H1 (cell line): Measurements from ENCODE around the gene MAGI1. TPM values are rescaled to one million over a fixed set of nuclear protein-coding genes. Genes with fewer than 3 reads are reported as not detected.

Experiments
- CTCF ChIA-PET: fragments of 300-600 bp; sonication (Branson Sonifier 250); formaldehyde crosslinking; loops from one replicate; lab custom pipeline; 2021; ENCODE audit not compliant: partially characterized antibody; lab: Charles Lee
- POLR2A ChIA-PET: fragments of 300-600 bp; sonication (Branson Sonifier 250); formaldehyde crosslinking; loops from one replicate; lab custom pipeline; 2021; ENCODE audit warnings: inconsistent platforms; ENCODE audit not compliant: partially characterized antibody; lab: Charles Lee
- DNase-seq, 2 experiments: peaks; one replicate each; pipeline versions ENCODE4 v3.0.0 to v3.0.0-alpha.2; 2010 to 2022; ENCODE audit warnings: low spot score in 2 of 2, low read depth in 1 of 2, mixed read lengths in 1 of 2
- FAIRE-seq: peaks from 2 replicates; lab custom pipeline; 2011; peaks lifted over from hg19 to GRCh38; lab: Jason Lieb, UNC
- H2AFZ ChIP-seq: 2 replicates; pipeline ENCODE4 v1.8.1; 2012; ENCODE audit warnings: low read length, inconsistent platforms
- H2AK5ac ChIP-seq: 2 replicates; pipeline ENCODE4 v1.6.1; 2013; ENCODE audit warnings: low read depth, low read length
- H2BK120ac ChIP-seq: replicated peaks from 2 replicates; pipeline ENCODE3; 2013; ENCODE audit warnings: low read depth, low read length, inconsistent platforms
- H2BK12ac ChIP-seq: 2 replicates; pipeline ENCODE4 v1.6.1; 2013; ENCODE audit warnings: low read depth, low read length
- H2BK15ac ChIP-seq: 2 replicates; pipeline ENCODE4 v1.6.1; 2013; ENCODE audit warnings: low read length
- H2BK20ac ChIP-seq: 2 replicates; pipeline ENCODE4 v1.6.1; 2013; ENCODE audit warnings: low read length
- H2BK5ac ChIP-seq: 2 replicates; pipeline ENCODE4 v1.6.1; 2013; ENCODE audit warnings: low read depth, low read length
- H3K14ac ChIP-seq: 2 replicates; pipeline ENCODE4 v1.6.1; 2013; ENCODE audit warnings: inconsistent platforms; ENCODE audit not compliant: insufficient read length
- H3K18ac ChIP-seq: 2 replicates; pipeline ENCODE4 v1.6.1; 2013; ENCODE audit warnings: low read length; ENCODE audit errors: extremely low read depth
- H3K23ac ChIP-seq: 2 replicates; pipeline ENCODE4 v1.6.1; 2013; ENCODE audit warnings: inconsistent platforms; ENCODE audit not compliant: insufficient read length
- H3K23me2 ChIP-seq: 2 replicates; pipeline ENCODE4 v1.6.1; 2013; ENCODE audit warnings: low read depth, low read length
- H3K27ac ChIP-seq: 2 replicates; pipeline ENCODE4 v1.6.1; 2011; ENCODE audit warnings: low read depth, low read length, inconsistent platforms
- H3K27me3 ChIP-seq, 4 experiments: replicated peaks in 1 of 4; 1 replicate in 1 of 4; 2 replicates in 3 of 4; pipeline versions ENCODE4 v1.6.1 to v1.8.1; 2011 to 2013; ENCODE audit warnings: low read length in 3 of 4, mild to moderate bottlenecking in 3 of 4, inconsistent platforms in 2 of 4, mixed read lengths in 2 of 4, moderate library complexity in 1 of 4; ENCODE audit not compliant: control insufficient read depth in 3 of 4, insufficient read depth in 3 of 4; ENCODE audit errors: extremely low read depth in 1 of 4
- H3K36me3 ChIP-seq, 4 experiments: 2 replicates each; pipeline versions ENCODE4 v1.6.1 to v1.8.1; 2011 to 2013; ENCODE audit warnings: mild to moderate bottlenecking in 4 of 4, low read length in 3 of 4, moderate library complexity in 2 of 4, control low read depth in 1 of 4, inconsistent platforms in 1 of 4; ENCODE audit not compliant: insufficient read depth in 4 of 4, control insufficient read depth in 2 of 4
- H3K4ac ChIP-seq: replicated peaks from 2 replicates; pipeline ENCODE3; 2013; ENCODE audit warnings: low read length, low read depth, mixed read lengths, inconsistent platforms; ENCODE audit not compliant: insufficient read length
- H3K4me1 ChIP-seq, 4 experiments: replicated peaks in 1 of 4; 1 replicate in 1 of 4; 2 replicates in 3 of 4; pipeline versions ENCODE4 v1.6.1 to v1.8.1; 2011 to 2013; ENCODE audit warnings: low read length in 3 of 4, inconsistent platforms in 2 of 4, mixed read lengths in 1 of 4; ENCODE audit not compliant: insufficient read depth in 4 of 4, control insufficient read depth in 3 of 4
- H3K4me2 ChIP-seq, 2 experiments: 2 replicates each; pipeline versions ENCODE4 v1.6.1 to v1.8.1; 2011 to 2013; ENCODE audit warnings: low read depth in 2 of 2, low read length in 2 of 2, control low read depth in 1 of 2, inconsistent platforms in 1 of 2, mild to moderate bottlenecking in 1 of 2; ENCODE audit not compliant: insufficient read depth in 1 of 2
- H3K4me3 ChIP-seq, 4 experiments: fragments of 200-600, 300-600 bp in 1 of 4; sonication (generic), shearing (Covaris generic), sonication (Bioruptor Twin) in 1 of 4; 2 replicates each; pipeline versions ENCODE4 v1.5.1 to v1.8.1; 2011 to 2016; ENCODE audit warnings: low read length in 4 of 4, low read depth in 3 of 4, control low read depth in 2 of 4, inconsistent platforms in 2 of 4, mild to moderate bottlenecking in 2 of 4, mixed read lengths in 1 of 4, moderate library complexity in 1 of 4; ENCODE audit not compliant: insufficient read depth in 2 of 4; ENCODE audit errors: extremely low read depth in 1 of 4
- H3K56ac ChIP-seq: replicated peaks from 2 replicates; pipeline ENCODE3; 2013; ENCODE audit warnings: low read depth, mild to moderate bottlenecking, mixed read lengths, low read length, inconsistent platforms; ENCODE audit not compliant: insufficient read length
- H3K79me1 ChIP-seq: 2 replicates; pipeline ENCODE4 v1.6.1; 2013; ENCODE audit warnings: low read depth, low read length, control low read depth
- H3K79me2 ChIP-seq, 2 experiments: 2 replicates each; pipeline versions ENCODE4 v1.6.1 to v1.8.1; 2012 to 2013; ENCODE audit warnings: low read length in 2 of 2, mild to moderate bottlenecking in 2 of 2, inconsistent platforms in 1 of 2; ENCODE audit not compliant: insufficient read depth in 2 of 2, control insufficient read depth in 1 of 2
- H3K9ac ChIP-seq, 4 experiments: replicated peaks in 1 of 4; 1 replicate in 1 of 4; 2 replicates in 3 of 4; pipeline versions ENCODE4 v1.6.1 to v1.8.1; 2011 to 2013; ENCODE audit warnings: low read depth in 3 of 4, low read length in 3 of 4, control low read depth in 2 of 4, mild to moderate bottlenecking in 2 of 4, moderate library complexity in 2 of 4, inconsistent platforms in 1 of 4; ENCODE audit errors: extremely low read depth in 1 of 4
- H3K9me3 ChIP-seq, 2 experiments: 2 replicates each; pipeline versions ENCODE4 v1.6.1 to v1.8.1; 2012 to 2013; ENCODE audit warnings: mild to moderate bottlenecking in 2 of 2, moderate library complexity in 2 of 2, control low read depth in 1 of 2, inconsistent platforms in 1 of 2, low read depth in 1 of 2, low read length in 1 of 2, mixed read lengths in 1 of 2; ENCODE audit not compliant: insufficient read depth in 2 of 2
- H4K20me1 ChIP-seq, 2 experiments: replicated peaks in 1 of 2; 2 replicates each; pipeline versions ENCODE3 to v1.8.1; 2011 to 2013; ENCODE audit warnings: inconsistent platforms in 2 of 2, low read length in 2 of 2, mild to moderate bottlenecking in 1 of 2; ENCODE audit not compliant: insufficient read depth in 2 of 2, control insufficient read depth in 1 of 2
- H4K5ac ChIP-seq: 2 replicates; pipeline ENCODE4 v1.6.1; 2013; ENCODE audit warnings: low read length, low read depth, mixed read lengths, inconsistent platforms; ENCODE audit not compliant: insufficient read length
- H4K8ac ChIP-seq: 2 replicates; pipeline ENCODE4 v1.8.0; 2013; ENCODE audit warnings: mild to moderate bottlenecking, moderate library complexity, low read length, inconsistent platforms; ENCODE audit not compliant: insufficient read depth; ENCODE audit errors: extremely low read depth
- H4K91ac ChIP-seq: replicated peaks from 2 replicates; pipeline ENCODE3; 2013; ENCODE audit warnings: low read length, mixed read lengths, inconsistent platforms; ENCODE audit not compliant: insufficient read length
- CBX8 ChIP-seq: fragments of 300-800, 300-1000 bp; sonication (generic); IDR thresholded peaks from 2 replicates; pipeline ENCODE4 v1.7.1; 2016; ENCODE audit warnings: low read depth, low read length, borderline replicate concordance
- CREB1 ChIP-seq: IDR thresholded peaks from 2 replicates; pipeline ENCODE4 v1.6.1; 2012; ENCODE audit warnings: inconsistent platforms
- EGR1 ChIP-seq: IDR thresholded peaks from 2 replicates; pipeline ENCODE4 v1.6.1; 2011; ENCODE audit warnings: low read depth, low read length, borderline replicate concordance
- EP300 ChIP-seq, 2 experiments: IDR thresholded peaks; 1 replicate in 1 of 2; 2 replicates in 1 of 2; pipeline ENCODE4 v1.6.1; 2011 to 2012; ENCODE audit warnings: low read depth in 2 of 2, low read length in 2 of 2, mild to moderate bottlenecking in 2 of 2, borderline replicate concordance in 1 of 2, inconsistent platforms in 1 of 2, moderate library complexity in 1 of 2
- EZH2 ChIP-seq: fragments of 200-600 bp; sonication (generic); IDR thresholded peaks from 2 replicates; pipeline ENCODE4 v1.7.1; 2012; ENCODE audit warnings: low read depth, mild to moderate bottlenecking, moderate library complexity, low read length, inconsistent platforms; ENCODE audit not compliant: severe bottlenecking
- POLR2A ChIP-seq, 2 experiments: IDR thresholded peaks; 1 replicate in 1 of 2; 2 replicates in 1 of 2; pipeline ENCODE4 v1.6.1; 2011; ENCODE audit warnings: low read depth in 2 of 2, low read length in 2 of 2, mild to moderate bottlenecking in 2 of 2; ENCODE audit errors: control extremely low read depth in 1 of 2
- SIRT6 ChIP-seq: IDR thresholded peaks from one replicate; pipeline ENCODE4 v1.7.1; 2012; ENCODE audit warnings: low read length, inconsistent platforms
- SIX5 ChIP-seq: IDR thresholded peaks from 2 replicates; pipeline ENCODE4 v1.6.1; 2011; ENCODE audit warnings: mild to moderate bottlenecking, low read depth, low read length
- SP4 ChIP-seq: IDR thresholded peaks from 2 replicates; pipeline ENCODE4 v1.6.1; 2012; ENCODE audit warnings: low read length, inconsistent platforms
- SRF ChIP-seq: IDR thresholded peaks from 2 replicates; pipeline ENCODE4 v1.6.1; 2011; ENCODE audit warnings: mild to moderate bottlenecking, low read depth, low read length, moderate library complexity
- SUZ12 ChIP-seq: fragments of 200-600 bp; sonication (generic); IDR thresholded peaks from 2 replicates; pipeline ENCODE4 v1.6.1; 2012; ENCODE audit warnings: mild to moderate bottlenecking, inconsistent platforms, low read length, moderate library complexity, mixed read lengths
- TAF1 ChIP-seq: IDR thresholded peaks from 2 replicates; pipeline ENCODE4 v1.6.1; 2011; ENCODE audit warnings: mild to moderate bottlenecking, low read depth, low read length
- TCF12 ChIP-seq: IDR thresholded peaks from 2 replicates; pipeline ENCODE4 v1.6.1; 2011; ENCODE audit warnings: low read depth, mild to moderate bottlenecking, low read length
- WGBS, 2 experiments: shearing (Covaris generic) in 1 of 2; methylation state at CpG; one replicate each; pipeline versions ENCODE4 v1.1.6 to v1.1.7; 2013 to 2015; ENCODE audit warnings: low lambda C conversion rate in 2 of 2, mixed read lengths in 2 of 2, inconsistent platforms in 1 of 2, low coverage in 1 of 2, missing lambda C conversion rate in 1 of 2; ENCODE audit not compliant: insufficient replicate concordance in 2 of 2, insufficient coverage in 1 of 2, insufficient read length in 1 of 2; ENCODE audit errors: extremely low coverage in 1 of 2, missing lambda C conversion rate in 1 of 2; 5-methylcytosine and 5-hydroxymethylcytosine counted together
- polyA plus RNA-seq, 7 experiments: library from polyadenylated mRNA; depleted of rRNA in 3 of 7; stranded (reverse) in 5 of 7; unstranded in 2 of 7; fragments of >200 nt in 5 of 7; fragments of 200-250 nt in 2 of 7; gene quantifications; 1 replicate in 5 of 7; 2 replicates in 1 of 7; 4 replicates in 1 of 7; pipeline versions ENCODE4 v1.2.1 to v1.2.3, GENCODE V29; 2011 to 2013; ENCODE audit warnings: missing spikeins in 2 of 7, mixed read lengths in 2 of 7
- total RNA-seq: library from RNA; stranded (reverse); fragmentation: NEBNext Ultra II Directional; extraction: Animal tissue kit (Norgen Biotek cat#: 25700); gene quantifications from 2 replicates; pipeline ENCODE4 v1.2.1, GENCODE V29; 2021

MAGI1 gene
- total and polyA plus RNA-seq, 2 of the 8 experiments (the other 6 are each of a cell fraction or from before 2014, with no cell fraction given) = 19.8 to 78.0 TPM

GRCh38 chr3:65596571-65597225 is 442.0 kb downstream of the MAGI1 start:
- Histone ChIP-seq H2AK5ac (peak overlapping the region; percentile 65), H3K27me3 (no peaks in the 10 kb centered on the region), H3K18ac (peak overlapping the region; percentile 63; the same call in 1 of the 2 replicates), H3K36me3 (no peaks in the 10 kb centered on the region), H3K79me1 (peaks cover 2% of the 10 kb centered on the region; the same call in 1 of the 2 replicates), H2BK120ac (peak overlapping the region; percentile 93), H3K9ac (peak overlapping the region; percentile 40 to 88 (median 70)), H3K56ac (peak overlapping the region; percentile 48), H2BK20ac (peak overlapping the region; percentile 49; the same call in 1 of the 2 replicates), H3K27ac (peak overlapping the region; percentile 98), H3K23ac (no peak overlapping the region), H2AFZ (no peak overlapping the region), H3K9me3 (no peaks in the 10 kb centered on the region), H4K91ac (peak overlapping the region; percentile 20), H4K20me1 (no peaks in the 10 kb centered on the region), H3K14ac (no peak overlapping the region), H4K5ac (peak overlapping the region; percentile 68), H2BK12ac (peak overlapping the region; percentile 95), H3K4me2 (peak overlapping the region; percentile 80 to 85), H3K79me2 (peaks cover 1 to 56% of the 10 kb centered on the region in 2 experiments), H4K8ac (0 out of 2 replicates have a peak overlapping the region, but pooled peaks have one; percentile 87), H2BK5ac (peak overlapping the region; percentile 86), H3K4me3 (peak overlapping the region; percentile 67 to 87 (median 69)), H2BK15ac (peak overlapping the region; percentile 95; the same call in 1 of the 2 replicates), H3K4me1 (peaks cover 6 to 27% (median 19%) of the 10 kb centered on the region in 4 experiments; a peak in 6 of 7 replicates), H3K4ac (peak overlapping the region; percentile 22), H3K23me2 (peaks cover 15% of the 10 kb centered on the region)
- ChIA-PET CTCF (interaction anchor here (0.7 to 1.8 kb wide), 9 partner anchors 19 to 136 kb away, joined by 3 to 13 read pairs (median 3); no protein-coding TSS in a partner anchor), POLR2A (interaction anchor here (0.6 to 3.8 kb wide), 34 partner anchors 9 to 1576 kb away, joined by 3 to 31 read pairs (median 4); no protein-coding TSS in a partner anchor)
- DNase-seq = peak in 1 of 2 experiments; percentile 72
- FAIRE-seq = peak; percentile 75
- 3% methylated on average over 6 of the region's 13 CpGs; no CpG with 5 or more reads in 1 of the 2 experiments for WGBS, 2 experiments
- TF ChIP-seq SIRT6 = no peak
- 0 out of 2 replicates have a peak, but pooled peaks have one; percentile 63 for TF ChIP-seq TCF12
- TF ChIP-seq EGR1 = no peak
- no peak for TF ChIP-seq EP300 (IDR thresholded peaks at IDR 0.05; ENCODE audit: borderline replicate concordance in 1 of 2, low read depth in 2 of 2, low read length in 2 of 2)
- TF ChIP-seq CREB1 = no peak
- TF ChIP-seq SIX5 = no peak
- no peak for TF ChIP-seq SP4
- peak in 1 of 2 experiments; percentile 28 for TF ChIP-seq POLR2A (IDR thresholded peaks at IDR 0.05; ENCODE audit: control extremely low read depth in 1 of 2, low read depth in 2 of 2, low read length in 2 of 2)
- no peak for TF ChIP-seq SUZ12
- TF ChIP-seq SRF = no peak
- TF ChIP-seq EZH2 = no peak
- no peak for TF ChIP-seq CBX8
- peak; percentile 61 for TF ChIP-seq TAF1
